ENCODE results near the gene CASTOR1. TPM values are rescaled to one million over a fixed set of nuclear protein-coding genes. Genes with fewer than 3 reads are reported as not detected.

The CASTOR1 gene
- total RNA-seq, 1 experiment from 2014 or later = 14.0 TPM

GRCh38 chr22:30290342-30291057, 1.2 kb upstream of the CASTOR1 start:
- in situ Hi-C loops (cut with HindIII; ENCODE audit: low pct_unique_long_range_greater_than_20kb, low sequenced_read_pairs) = no loop called here
- DNase-seq (ENCODE audit: low read depth) = no peak

GRCh38 chr22:30289980-30290313, 642 bp upstream of the CASTOR1 start:
- no peak for DNase-seq (ENCODE audit: low read depth)
- in situ Hi-C loops (cut with HindIII; ENCODE audit: low pct_unique_long_range_greater_than_20kb, low sequenced_read_pairs) = loop anchor here (10.0 kb wide), 1 partner anchor 95 kb away; the partner anchor contains the start of gene RNF215

- peak; percentile 20 for DNase-seq (ENCODE audit: low read depth)
- in situ Hi-C loops (cut with HindIII; ENCODE audit: low pct_unique_long_range_greater_than_20kb, low sequenced_read_pairs) = loop anchor here (10.0 kb wide), 1 partner anchor 96 kb away; the partner anchor contains the start of gene RNF215
Observed at GRCh38 chr22:30288419-30289140, 725 bp downstream of the CASTOR1 start.

- in situ Hi-C loops (cut with HindIII; ENCODE audit: low pct_unique_long_range_greater_than_20kb, low sequenced_read_pairs) = loop anchor here (10.0 kb wide), 1 partner anchor 97 kb away; the partner anchor contains the start of gene RNF215
- DNase-seq (ENCODE audit: low read depth) = peak; percentile 98
Observed at GRCh38 chr22:30287648-30288418, 1.5 kb downstream of the CASTOR1 start.

- peak; percentile 70 for DNase-seq (ENCODE audit: low read depth)
- in situ Hi-C loops (cut with HindIII; ENCODE audit: low pct_unique_long_range_greater_than_20kb, low sequenced_read_pairs) = loop anchor here (10.0 kb wide), 1 partner anchor 98 kb away; the partner anchor contains the start of gene RNF215
Observed at GRCh38 chr22:30286813-30287647, 2.3 kb downstream of the CASTOR1 start.

- in situ Hi-C loops (cut with HindIII; ENCODE audit: low pct_unique_long_range_greater_than_20kb, low sequenced_read_pairs) = loop anchor here (10.0 kb wide), 1 partner anchor 98 kb away; the partner anchor contains the start of gene RNF215
Observed at GRCh38 chr22:30286331-30286730, 3.0 kb downstream of the CASTOR1 start.

GRCh38 chr22:30285846-30286200, 3.5 kb downstream of the CASTOR1 start:
- DNase-seq (ENCODE audit: low read depth) = no peak
- in situ Hi-C loops (cut with HindIII; ENCODE audit: low pct_unique_long_range_greater_than_20kb, low sequenced_read_pairs) = loop anchor here (10.0 kb wide), 1 partner anchor 99 kb away; the partner anchor contains the start of gene RNF215

More at GRCh38 chr22:30286331-30286730, 3.0 kb downstream of the CASTOR1 start:
- DNase-seq (ENCODE audit: low read depth) = no peak

- in situ Hi-C loops (cut with HindIII; ENCODE audit: low pct_unique_long_range_greater_than_20kb, low sequenced_read_pairs) = loop anchor here (10.0 kb wide), 1 partner anchor 99 kb away; the partner anchor contains the start of gene RNF215
- DNase-seq (ENCODE audit: low read depth) = no peak
Observed at GRCh38 chr22:30285176-30285845, 4.0 kb downstream of the CASTOR1 start.

- DNase-seq (ENCODE audit: low read depth) = no peak
- in situ Hi-C loops (cut with HindIII; ENCODE audit: low pct_unique_long_range_greater_than_20kb, low sequenced_read_pairs) = loop anchor here (10.0 kb wide), 1 partner anchor 100 kb away; the partner anchor contains the start of gene RNF215
Observed at GRCh38 chr22:30284666-30285065, 4.6 kb downstream of the CASTOR1 start.

- in situ Hi-C loops (cut with HindIII; ENCODE audit: low pct_unique_long_range_greater_than_20kb, low sequenced_read_pairs) = loop anchor here (10.0 kb wide), 1 partner anchor 101 kb away; the partner anchor contains the start of gene RNF215
- DNase-seq (ENCODE audit: low read depth) = no peak
Observed at GRCh38 chr22:30284172-30284571, 5.1 kb downstream of the CASTOR1 start.

GRCh38 chr22:30283342-30283741, 6.0 kb downstream of the CASTOR1 start:
- DNase-seq (ENCODE audit: low read depth) = no peak
- in situ Hi-C loops (cut with HindIII; ENCODE audit: low pct_unique_long_range_greater_than_20kb, low sequenced_read_pairs) = loop anchor here (10.0 kb wide), 1 partner anchor 101 kb away; the partner anchor contains the start of gene RNF215

- DNase-seq (ENCODE audit: low read depth) = no peak
- in situ Hi-C loops (cut with HindIII; ENCODE audit: low pct_unique_long_range_greater_than_20kb, low sequenced_read_pairs) = loop anchor here (10.0 kb wide), 1 partner anchor 102 kb away; the partner anchor contains the start of gene RNF215
Observed at GRCh38 chr22:30282616-30283046, 6.7 kb downstream of the CASTOR1 start.

GRCh38 chr22:30280505-30280904, 8.8 kb downstream of the CASTOR1 start:
- in situ Hi-C loops (cut with HindIII; ENCODE audit: low pct_unique_long_range_greater_than_20kb, low sequenced_read_pairs) = loop anchor here (10.0 kb wide), 1 partner anchor 104 kb away; the partner anchor contains the start of gene RNF215
- no peak for DNase-seq (ENCODE audit: low read depth)

GRCh38 chr22:30279932-30280331, 9.4 kb downstream of the CASTOR1 start:
- in situ Hi-C loops (cut with HindIII; ENCODE audit: low pct_unique_long_range_greater_than_20kb, low sequenced_read_pairs) = loop anchor here (10.0 kb wide), 1 partner anchor 105 kb away; the partner anchor contains the start of gene RNF215
- no peak for DNase-seq (ENCODE audit: low read depth)

- no peak for DNase-seq (ENCODE audit: low read depth)
- in situ Hi-C loops (cut with HindIII; ENCODE audit: low pct_unique_long_range_greater_than_20kb, low sequenced_read_pairs) = no loop called here
Observed at GRCh38 chr22:30279046-30279788, 10.1 kb downstream of the CASTOR1 start.
